K562 treated with DMSO at 1 percent for 12 hours (cell line): ENCODE results near the gene ECEL1. TPM values are rescaled to one million over a fixed set of nuclear protein-coding genes. Genes with fewer than 3 reads are reported as not detected.

Experiments used
- total RNA-seq: library from RNA; unstranded; fragments of 300-600 nt; gene quantifications from 2 replicates; pipeline ENCODE4 v1.2.3, GENCODE V29; 2022; ENCODE audit not compliant: insufficient read depth

The ECEL1 gene, protein sequence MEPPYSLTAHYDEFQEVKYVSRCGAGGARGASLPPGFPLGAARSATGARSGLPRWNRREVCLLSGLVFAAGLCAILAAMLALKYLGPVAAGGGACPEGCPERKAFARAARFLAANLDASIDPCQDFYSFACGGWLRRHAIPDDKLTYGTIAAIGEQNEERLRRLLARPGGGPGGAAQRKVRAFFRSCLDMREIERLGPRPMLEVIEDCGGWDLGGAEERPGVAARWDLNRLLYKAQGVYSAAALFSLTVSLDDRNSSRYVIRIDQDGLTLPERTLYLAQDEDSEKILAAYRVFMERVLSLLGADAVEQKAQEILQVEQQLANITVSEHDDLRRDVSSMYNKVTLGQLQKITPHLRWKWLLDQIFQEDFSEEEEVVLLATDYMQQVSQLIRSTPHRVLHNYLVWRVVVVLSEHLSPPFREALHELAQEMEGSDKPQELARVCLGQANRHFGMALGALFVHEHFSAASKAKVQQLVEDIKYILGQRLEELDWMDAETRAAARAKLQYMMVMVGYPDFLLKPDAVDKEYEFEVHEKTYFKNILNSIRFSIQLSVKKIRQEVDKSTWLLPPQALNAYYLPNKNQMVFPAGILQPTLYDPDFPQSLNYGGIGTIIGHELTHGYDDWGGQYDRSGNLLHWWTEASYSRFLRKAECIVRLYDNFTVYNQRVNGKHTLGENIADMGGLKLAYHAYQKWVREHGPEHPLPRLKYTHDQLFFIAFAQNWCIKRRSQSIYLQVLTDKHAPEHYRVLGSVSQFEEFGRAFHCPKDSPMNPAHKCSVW
- not detected in 2 replicates for total RNA-seq

DNA sequence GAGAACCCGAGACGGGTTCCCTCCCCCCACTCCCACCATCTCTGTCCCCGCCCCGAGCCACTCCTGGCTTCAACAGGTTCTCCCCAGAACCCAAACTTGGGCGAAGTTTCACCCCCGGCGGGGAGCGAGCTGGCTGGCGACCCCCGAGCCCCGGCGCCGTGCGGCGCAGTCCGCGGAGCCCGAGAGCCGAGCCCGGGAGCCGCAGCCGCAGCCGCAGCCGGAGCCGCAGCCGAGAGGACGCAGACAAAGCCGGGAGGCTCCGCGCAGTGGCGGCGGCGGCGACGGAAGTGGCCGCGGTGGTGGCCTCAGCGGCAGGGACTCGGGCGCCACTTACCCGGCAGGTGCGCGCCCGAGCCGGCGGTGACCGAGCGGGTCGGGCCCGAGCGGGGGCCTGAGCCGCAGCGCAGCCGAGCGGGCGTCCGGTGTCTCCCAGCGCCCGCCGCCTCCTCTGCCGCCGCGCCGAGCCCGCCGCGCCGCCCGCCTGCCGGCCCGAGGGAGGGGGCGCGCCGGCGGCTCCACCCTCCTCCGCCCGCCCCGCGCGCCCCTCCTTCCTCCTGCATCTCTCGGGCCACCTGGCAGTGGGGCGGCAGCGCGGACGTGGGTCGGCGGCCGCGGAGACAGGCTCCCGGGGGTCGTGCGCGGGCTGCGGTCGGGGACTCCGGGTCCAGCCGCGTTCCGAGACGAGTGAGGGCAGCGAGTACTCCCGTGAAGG lies at the start of gene ECEL1:
ECEL1 (minus strand) TSS at position 450 of the 712 bp plus-strand sequence. CDS start 1,181 bp downstream, outside the sequence.

DNA sequence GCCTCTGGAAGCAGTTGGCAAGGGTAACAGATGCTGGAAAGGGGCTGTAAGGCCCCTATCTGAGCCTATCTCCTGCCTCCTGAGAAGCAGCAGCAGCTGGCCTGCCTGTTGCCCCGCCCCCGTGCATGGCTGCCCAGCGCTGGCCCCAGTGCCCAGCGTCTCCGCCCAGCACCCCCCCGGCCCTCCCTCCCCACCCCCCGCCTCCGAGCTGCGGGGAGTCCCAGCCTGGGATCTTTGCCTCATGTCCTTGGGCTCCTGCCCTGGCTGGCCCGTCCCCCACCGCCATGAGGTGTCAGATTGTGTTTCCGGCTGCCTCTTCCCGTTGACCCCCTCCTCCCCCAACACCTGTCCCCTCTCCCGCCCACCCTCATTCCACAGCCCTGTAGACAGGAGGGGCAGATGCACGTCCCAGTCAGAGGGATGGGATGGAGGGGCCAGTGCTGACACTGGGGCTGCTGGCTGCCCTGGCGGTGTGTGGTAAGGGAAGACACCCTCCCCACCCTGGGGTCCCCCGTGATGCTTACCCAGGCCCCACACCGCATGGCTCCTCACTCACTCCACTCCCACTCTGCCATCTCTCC lies 38.2 kb upstream of the ECEL1 start, which contains the start of gene CHRND:
CHRND (plus strand) TSS at position 370 of the 581 bp plus-strand sequence; CDS start at position 426, 56 bp downstream.

DNA sequence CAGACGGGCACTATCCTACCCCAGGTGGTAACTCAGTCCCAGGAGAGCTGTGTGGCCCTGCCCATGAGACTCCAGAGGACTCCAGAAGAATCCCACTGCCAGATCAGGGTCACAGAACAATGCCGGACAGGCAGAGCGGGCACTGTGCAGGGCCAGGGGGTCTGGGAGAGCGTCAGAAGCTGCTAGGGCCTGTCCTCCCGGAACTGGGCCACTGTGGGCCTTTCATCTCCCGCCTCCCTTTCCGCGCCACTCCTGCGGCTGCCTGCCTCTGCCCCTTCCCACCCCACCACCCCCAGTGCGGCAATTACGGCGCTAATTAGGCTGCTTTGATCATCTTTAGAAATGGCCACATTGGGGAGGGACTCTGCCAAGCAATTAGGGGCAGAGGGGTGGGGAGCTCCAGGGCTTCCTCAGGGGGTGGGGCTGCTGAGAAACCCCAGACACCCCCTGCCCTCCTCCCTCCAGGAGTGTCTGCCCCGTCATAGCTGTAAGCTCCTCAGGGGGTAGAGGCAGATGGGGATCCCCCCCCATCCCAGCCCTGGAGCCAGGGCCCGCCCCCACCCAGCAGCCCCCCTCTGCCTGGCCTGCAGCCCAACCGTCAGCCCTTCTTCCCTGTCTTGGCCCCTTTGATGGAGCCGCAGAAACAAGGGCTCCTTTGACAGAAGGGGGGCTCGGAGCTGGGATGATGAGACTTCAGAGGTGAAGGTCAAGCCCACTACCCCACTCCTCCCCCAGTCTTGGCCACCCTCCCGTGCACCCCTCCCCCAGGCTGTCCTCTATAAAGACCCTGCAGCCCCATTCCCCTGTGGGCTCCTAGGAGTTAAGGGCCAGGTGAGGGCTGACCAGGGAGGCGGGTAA lies 32.2 kb upstream of the ECEL1 start, which contains the start of gene PRSS56:
PRSS56 (plus strand) TSS at position 808 of the 858 bp plus-strand sequence. CDS start 211 bp downstream, outside the sequence.

DNA sequence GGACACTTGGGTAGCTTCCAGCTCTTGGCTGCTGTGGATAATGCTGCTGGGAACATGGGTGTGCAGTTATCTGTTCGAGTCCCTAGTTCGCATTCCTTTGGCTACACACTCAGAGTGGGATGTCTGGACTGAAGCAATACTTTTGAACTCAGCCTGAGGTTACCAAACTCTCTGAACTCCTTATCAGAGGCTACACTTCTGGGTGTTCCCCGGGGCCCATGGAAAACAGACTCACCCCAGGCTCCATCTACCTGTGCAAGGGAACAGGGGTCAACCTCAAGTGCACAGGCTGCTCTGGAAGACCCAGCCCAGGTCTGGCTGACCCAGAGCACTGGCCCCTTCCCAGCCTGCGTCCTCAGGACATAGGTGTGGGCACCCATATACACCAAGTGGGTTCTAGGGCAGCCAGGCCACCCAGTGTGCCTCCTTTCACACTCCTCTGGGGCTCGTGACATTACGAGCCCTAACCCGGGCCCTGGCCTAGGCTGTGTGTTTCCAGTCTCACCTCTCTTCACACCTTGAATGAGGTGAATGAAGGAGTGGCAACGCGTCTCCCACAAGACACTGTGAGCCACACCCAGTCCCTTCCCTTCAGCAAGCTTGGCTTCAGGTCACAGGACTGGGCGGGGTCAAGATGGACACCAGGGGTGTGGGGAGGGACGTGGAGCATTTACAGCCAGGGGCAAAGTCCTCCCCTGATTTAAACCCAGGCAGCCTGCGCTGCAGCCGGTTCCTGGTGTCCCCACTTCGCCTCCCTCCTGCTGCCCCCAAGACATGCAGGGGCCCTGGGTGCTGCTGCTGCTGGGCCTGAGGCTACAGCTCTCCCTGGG lies 32.0 kb downstream of the ECEL1 start, which contains the start of gene ALPI:
ALPI (plus strand) TSS at position 728 of the 830 bp plus-strand sequence; CDS start at position 775, 47 bp downstream.

Other genes starting within 250 kb of the ECEL1 start
- not detected in 2 replicates for gene ALPP, start 109.1 kb downstream of the ECEL1 start, total RNA-seq
- not detected in 2 replicates for gene ALPG, start 81.0 kb downstream of the ECEL1 start, total RNA-seq
- not detected in 2 replicates for gene ALPI, start 31.7 kb downstream of the ECEL1 start, total RNA-seq
- gene PRSS56, start 32.6 kb upstream of the ECEL1 start, total RNA-seq, result not detected in 2 replicates
- gene CHRND, start 38.3 kb upstream of the ECEL1 start, total RNA-seq, result not detected in 2 replicates
- gene CHRNG, start 51.9 kb upstream of the ECEL1 start, total RNA-seq, result not detected in 2 replicates
- 1.5 and 4.8 TPM in 2 replicates for gene TIGD1, start 62.7 kb upstream of the ECEL1 start, total RNA-seq
- 46.3 and 53.1 TPM in 2 replicates for gene EIF4E2, start 62.9 kb upstream of the ECEL1 start, total RNA-seq
- gene EFHD1, start 145.8 kb upstream of the ECEL1 start, total RNA-seq, result 13.4 and 19.2 TPM in 2 replicates
- 7.9 and 23.0 TPM in 2 replicates for gene GIGYF2, start 209.5 kb upstream of the ECEL1 start, total RNA-seq